HepG2 (cell line): ENCODE data around the gene PKIB. TPM values are rescaled to one million over a fixed set of nuclear protein-coding genes. Genes with fewer than 3 reads are reported as not detected.

ENCODE experiments used
- ATAC-seq: fragments of 200-7000 bp; cut with Tn5 transposase; 3 replicates; pipeline ENCODE4 v1.9.1; 2020; ENCODE audit warnings: mild to moderate bottlenecking, moderate library complexity
- BruUV-seq: library from RNA; stranded (reverse); fragments of 400-500 nt; replicated peaks from 2 replicates; lab custom pipeline; 2021; lab: Mats Ljungman, UMichigan
- CTCF ChIA-PET: fragments of 300-600 bp; formaldehyde crosslinking; extraction: SDS; loops from one replicate; lab custom pipeline; 2021; ENCODE audit warnings: low total read pairs, inconsistent platforms, low intra/inter-chr PET ratio; lab: Yijun Ruan, JAX
- POLR2A ChIA-PET: fragments of 350-600 bp; sonication (Branson Sonifier 250); formaldehyde crosslinking; loops from one replicate; lab custom pipeline; 2020; ENCODE audit warnings: antibody characterized with exemption, inconsistent platforms; lab: Yijun Ruan, JAX
- DNase-seq: peaks from one replicate; pipeline ENCODE4 v3.0.0-alpha.2; 2015; ENCODE audit warnings: low spot score
- FAIRE-seq: peaks from 3 replicates; lab custom pipeline; 2011; peaks lifted over from hg19 to GRCh38; lab: Jason Lieb, UNC
- H2AFZ ChIP-seq: one replicate; pipeline ENCODE4 v1.6.1; 2011; ENCODE audit warnings: low read length, inconsistent platforms
- H3K27ac ChIP-seq: fragments of 300-600 bp; 3 replicates; pipeline ENCODE4 v1.8.0; 2011; ENCODE audit warnings: mixed run types, mild to moderate bottlenecking, mixed read lengths, low read length, inconsistent platforms; ENCODE audit not compliant: insufficient read depth; ENCODE audit errors: extremely low read length
- H3K27me3 ChIP-seq, 2 experiments: fragments of 200-600 bp in 1 of 2; 2 replicates in 1 of 2; 3 replicates in 1 of 2; pipeline versions ENCODE4 v1.6.0 to v1.8.0; 2011; ENCODE audit warnings: low read length in 2 of 2, mild to moderate bottlenecking in 2 of 2, moderate library complexity in 2 of 2, inconsistent platforms in 1 of 2; ENCODE audit not compliant: insufficient read depth in 2 of 2, control insufficient read depth in 1 of 2
- H3K36me3 ChIP-seq, 2 experiments: fragments of 200-600 bp in 1 of 2; replicated peaks in 1 of 2; 2 replicates in 1 of 2; 3 replicates in 1 of 2; pipeline versions ENCODE4 v1.5.1 to v1.8.0; 2011; ENCODE audit warnings: low read length in 2 of 2, inconsistent platforms in 1 of 2; ENCODE audit not compliant: insufficient read depth in 2 of 2, control insufficient read depth in 1 of 2
- H3K4me1 ChIP-seq: 2 replicates; pipeline ENCODE4 v1.5.1; 2012; ENCODE audit warnings: low read length, inconsistent platforms; ENCODE audit not compliant: insufficient read depth
- H3K4me2 ChIP-seq: 2 replicates; pipeline ENCODE4 v1.6.0; 2011; ENCODE audit warnings: low read depth, low read length, inconsistent platforms
- H3K4me3 ChIP-seq, 3 experiments: fragments of 200-600 bp in 1 of 3; sonication (generic), shearing (Covaris generic) in 1 of 3; replicated peaks in 1 of 3; 2 replicates each; pipeline ENCODE4 v1.5.1; 2011 to 2016; ENCODE audit warnings: low read length in 3 of 3, inconsistent platforms in 2 of 3, low read depth in 2 of 3, mild to moderate bottlenecking in 2 of 3, control low read depth in 1 of 3, mixed read lengths in 1 of 3; ENCODE audit not compliant: insufficient read depth in 1 of 3
- H3K79me2 ChIP-seq: one replicate; pipeline ENCODE4 v1.6.1; 2011; ENCODE audit warnings: low read length, inconsistent platforms; ENCODE audit not compliant: insufficient read depth
- H3K9ac ChIP-seq: 2 replicates; pipeline ENCODE4 v1.6.0; 2011; ENCODE audit warnings: mild to moderate bottlenecking, low read depth, low read length, inconsistent platforms; ENCODE audit not compliant: insufficient read depth
- H3K9me3 ChIP-seq: 2 replicates; pipeline ENCODE4 v1.5.1; 2012; ENCODE audit warnings: mild to moderate bottlenecking, low read length
- H4K20me1 ChIP-seq: 2 replicates; pipeline ENCODE4 v1.6.0; 2011; ENCODE audit warnings: inconsistent platforms, mild to moderate bottlenecking, low read length, moderate library complexity; ENCODE audit not compliant: insufficient read depth
- FOXO1 ChIP-seq: sonication (generic); formaldehyde crosslinking; IDR thresholded peaks from 2 replicates; pipeline ENCODE4 v1.4.0; 2020; ENCODE audit warnings: missing genetic modification reagents
- MAFG ChIP-seq: sonication (generic); formaldehyde crosslinking; IDR thresholded peaks from 2 replicates; pipeline ENCODE4 v1.5.1; 2020; ENCODE audit warnings: mild to moderate bottlenecking, missing genetic modification reagents
- MIER2 ChIP-seq: IDR thresholded peaks from 2 replicates; pipeline ENCODE4 v1.6.1; 2016; ENCODE audit warnings: missing biosample characterization, missing genetic modification reagents
- TAF15 ChIP-seq: fragments of 200-400 bp; formaldehyde crosslinking; IDR thresholded peaks from one replicate; pipeline ENCODE4 v1.6.1; 2018; ENCODE audit warnings: mild to moderate bottlenecking, low read depth, low read length; ENCODE audit not compliant: poor library complexity, severe bottlenecking
- TARDBP ChIP-seq: sonication (generic); formaldehyde crosslinking; IDR thresholded peaks from 2 replicates; pipeline ENCODE4 v1.8.0; 2022; ENCODE audit warnings: mild to moderate bottlenecking, missing genetic modification reagents
- THAP11 ChIP-seq: IDR thresholded peaks from 2 replicates; pipeline ENCODE4 v1.6.1; 2016; ENCODE audit warnings: missing biosample characterization, missing genetic modification reagents
- ZFP1 ChIP-seq: IDR thresholded peaks from 2 replicates; pipeline ENCODE4 v1.6.1; 2016
- ZMYM2 ChIP-seq: sonication (generic); formaldehyde crosslinking; IDR thresholded peaks from 2 replicates; pipeline ENCODE4 v1.8.0; 2022; ENCODE audit warnings: mild to moderate bottlenecking, missing genetic modification reagents
- ZNF382 ChIP-seq: sonication (generic); formaldehyde crosslinking; IDR thresholded peaks from 2 replicates; pipeline ENCODE4 v1.5.0; 2020; ENCODE audit warnings: missing genetic modification reagents, mild to moderate bottlenecking, borderline replicate concordance
- ZNF407 ChIP-seq: sonication (generic); formaldehyde crosslinking; IDR thresholded peaks from one replicate; pipeline ENCODE4 v1.5.1; 2020; ENCODE audit warnings: mild to moderate bottlenecking, missing genetic modification reagents; ENCODE audit errors: not compliant biosample characterization
- ZNF530 ChIP-seq: sonication (generic); formaldehyde crosslinking; IDR thresholded peaks from 2 replicates; pipeline ENCODE4 v1.5.0; 2020; ENCODE audit warnings: low read depth, mild to moderate bottlenecking, missing genetic modification reagents
- ZNF747 ChIP-seq: sonication (generic); formaldehyde crosslinking; IDR thresholded peaks from 2 replicates; pipeline ENCODE4 v1.8.1; 2023; ENCODE audit warnings: missing genetic modification reagents, mild to moderate bottlenecking, borderline replicate concordance
- ZNF800 ChIP-seq: sonication (generic); formaldehyde crosslinking; IDR thresholded peaks from 2 replicates; pipeline ENCODE4 v1.4.0; 2020; ENCODE audit warnings: missing genetic modification reagents
- WGBS: methylation state at CpG from one replicate; pipeline ENCODE4 v1.1.6; 2017; ENCODE audit warnings: low lambda C conversion rate; 5-methylcytosine and 5-hydroxymethylcytosine counted together
- in situ Hi-C: cut with HindIII; loops from 2 replicates; pipeline ENCODE4 v1.10.0; 2017; ENCODE audit warnings: low pct_unique_long_range_greater_than_20kb; ENCODE audit not compliant: extremely low pct_ligation_motif_present
- intact Hi-C: fragments of 100-400 bp; cut with micrococcal nuclease; formaldehyde crosslinking; loops from one replicate; pipeline ENCODE4 v1.10.0; 2022; ENCODE audit not compliant: unreplicated experiment
- polyA plus RNA-seq, 8 experiments: library from polyadenylated mRNA; depleted of rRNA in 3 of 8; stranded (reverse) in 7 of 8; unstranded in 1 of 8; fragments of >200 nt; fragmentation: Illumina TruSeq in 4 of 8; extraction: Trizol in 4 of 8; gene quantifications; 2 replicates each; pipeline versions ENCODE4 v1.2.1 to v1.2.3, GENCODE V29; 2011 to 2016; ENCODE audit warnings: low read depth in 4 of 8, missing spikeins in 1 of 8, mixed read lengths in 1 of 8; ENCODE audit not compliant: insufficient read depth in 1 of 8
- total RNA-seq, 5 experiments: library from RNA; depleted of rRNA; stranded (reverse); fragments of >200 nt; fragmentation: Illumina TruSeq; extraction: Trizol; gene quantifications; 2 replicates each; pipeline ENCODE4 v1.2.3, GENCODE V29; 2016; ENCODE audit warnings: low read depth in 1 of 5

PKIB gene
- total and polyA plus RNA-seq, 2 of the 13 experiments (the other 11 are each of a cell fraction or from before 2014, with no cell fraction given) = 1.4 to 1.5 TPM

GRCh38 chr6:122754191-122754731 is 144.1 kb downstream of the PKIB start:
- ChIA-PET POLR2A (no interaction called here), CTCF (no interaction called here)
- in situ Hi-C loops = no loop called here
- no peak overlapping the region for H3K27ac ChIP-seq
- H3K36me3 ChIP-seq = no peaks in the 10 kb centered on the region
- intact Hi-C loops = no loop called here
- H3K4me2 ChIP-seq = no peak overlapping the region
- WGBS = 48% methylated on average over 5 of the region's 5 CpGs
- no peak overlapping the region for H3K4me3 ChIP-seq
- no peak for DNase-seq
- H3K4me1 ChIP-seq = no peaks in the 10 kb centered on the region
- no peak overlapping the region for H2AFZ ChIP-seq
- no peaks in the 10 kb centered on the region for H3K27me3 ChIP-seq
- H3K79me2 ChIP-seq = no peaks in the 10 kb centered on the region
- TF ChIP-seq ZNF800 (CRISPR knock-in tag) = no peak
- no peak for TF ChIP-seq ZNF530 (CRISPR knock-in tag)
- no peak for TF ChIP-seq THAP11 (CRISPR knock-in tag)
- TF ChIP-seq ZFP1 (CRISPR knock-in tag) = no peak
- no peak for TF ChIP-seq MIER2 (CRISPR knock-in tag)
- no peak for TF ChIP-seq FOXO1 (CRISPR knock-in tag)
- no peak for TF ChIP-seq TAF15
- TF ChIP-seq TARDBP (CRISPR knock-in tag) = no peak
- TF ChIP-seq ZMYM2 (CRISPR knock-in tag) = no peak
- no peak for TF ChIP-seq MAFG (CRISPR knock-in tag)
- TF ChIP-seq ZNF382 (CRISPR knock-in tag) = no peak
- TF ChIP-seq ZNF407 (CRISPR knock-in tag) = no peak
- no peak for TF ChIP-seq ZNF747 (CRISPR knock-in tag)
- H3K9me3 ChIP-seq = no peaks in the 10 kb centered on the region
- ATAC-seq = no peak
- no peak overlapping the region for H3K9ac ChIP-seq
- FAIRE-seq = no peak
- no peaks in the 10 kb centered on the region for H4K20me1 ChIP-seq
- no TSS peak for BruUV-seq
